ENCODE results near the gene EVX1.

The EVX1 gene

DNA sequence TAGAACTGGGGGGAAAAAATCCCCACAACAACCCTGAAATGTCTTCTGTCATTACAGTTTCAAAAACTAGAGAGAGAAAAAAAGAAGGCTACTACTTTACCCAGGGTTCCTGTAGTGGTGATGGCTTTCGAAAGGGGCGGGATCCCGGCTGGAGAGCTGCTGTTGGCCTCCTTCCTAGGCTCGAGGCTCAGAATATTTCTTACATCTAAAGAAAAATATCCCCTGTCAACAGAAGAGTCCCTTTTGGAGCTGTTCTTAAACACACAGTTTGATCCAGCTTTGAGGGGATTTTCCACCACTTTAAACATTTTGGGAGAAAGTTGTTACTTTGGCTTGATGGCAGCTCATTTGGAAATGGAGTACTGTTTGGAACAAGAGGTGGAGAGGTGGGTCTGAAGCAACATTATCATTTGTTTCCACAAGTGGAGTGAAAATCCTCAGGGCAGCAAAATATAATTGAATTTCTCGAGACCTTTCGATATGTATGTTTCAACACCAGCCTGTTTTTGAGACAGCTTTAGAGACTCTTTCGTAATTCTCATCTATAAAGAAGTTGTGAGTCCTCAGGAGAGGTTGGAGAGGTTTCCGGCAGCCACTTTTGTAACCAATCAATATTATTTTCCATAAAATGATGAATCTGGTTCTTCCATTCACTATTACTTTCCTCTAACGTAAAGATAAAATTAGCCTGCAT lies 47.8 kb upstream of the EVX1 start:
- H3K36me3 ChIP-seq (ENCODE audit: low read length), result no peaks in the 10 kb centered on the region
- no peaks in the 10 kb centered on the region for H4K20me1 ChIP-seq (ENCODE audit: low read depth, low read length)
- TF ChIP-seq, protein P1, sequence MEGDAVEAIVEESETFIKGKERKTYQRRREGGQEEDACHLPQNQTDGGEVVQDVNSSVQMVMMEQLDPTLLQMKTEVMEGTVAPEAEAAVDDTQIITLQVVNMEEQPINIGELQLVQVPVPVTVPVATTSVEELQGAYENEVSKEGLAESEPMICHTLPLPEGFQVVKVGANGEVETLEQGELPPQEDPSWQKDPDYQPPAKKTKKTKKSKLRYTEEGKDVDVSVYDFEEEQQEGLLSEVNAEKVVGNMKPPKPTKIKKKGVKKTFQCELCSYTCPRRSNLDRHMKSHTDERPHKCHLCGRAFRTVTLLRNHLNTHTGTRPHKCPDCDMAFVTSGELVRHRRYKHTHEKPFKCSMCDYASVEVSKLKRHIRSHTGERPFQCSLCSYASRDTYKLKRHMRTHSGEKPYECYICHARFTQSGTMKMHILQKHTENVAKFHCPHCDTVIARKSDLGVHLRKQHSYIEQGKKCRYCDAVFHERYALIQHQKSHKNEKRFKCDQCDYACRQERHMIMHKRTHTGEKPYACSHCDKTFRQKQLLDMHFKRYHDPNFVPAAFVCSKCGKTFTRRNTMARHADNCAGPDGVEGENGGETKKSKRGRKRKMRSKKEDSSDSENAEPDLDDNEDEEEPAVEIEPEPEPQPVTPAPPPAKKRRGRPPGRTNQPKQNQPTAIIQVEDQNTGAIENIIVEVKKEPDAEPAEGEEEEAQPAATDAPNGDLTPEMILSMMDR (IDR thresholded peaks at IDR 0.05; ENCODE audit: insufficient read depth, low read length, poor library complexity, severe bottlenecking), result no peak
- TF ChIP-seq EZH2phosphoT487 (conservative IDR thresholded peaks at IDR 0.05; ENCODE audit: low read length), result no peak
- H3K9ac ChIP-seq (ENCODE audit: low read length), result no peak overlapping the region
- H3F3A ChIP-seq (ENCODE audit: insufficient read depth), result no peaks in the 10 kb centered on the region
- H3K79me2 ChIP-seq (ENCODE audit: insufficient read depth, low read length), result no peaks in the 10 kb centered on the region
- no peaks in the 10 kb centered on the region for H3K27me3 ChIP-seq (ENCODE audit: low read length)
- H2AFZ ChIP-seq (ENCODE audit: low read depth, low read length, severe bottlenecking), result no peak overlapping the region
- no peaks in the 10 kb centered on the region for H3K9me2 ChIP-seq (replicated peaks; ENCODE audit: insufficient read depth, low read length)
- H3K4me3 ChIP-seq (ENCODE audit: insufficient read depth, low read length, poor library complexity, severe bottlenecking), result no peak overlapping the region
- no peak overlapping the region for H3K27ac ChIP-seq (ENCODE audit: low read depth, low read length)
- no peaks in the 10 kb centered on the region for H3K9me3 ChIP-seq (ENCODE audit: insufficient read depth, low read length)
- no peak overlapping the region for H3K4me2 ChIP-seq (ENCODE audit: low read depth, low read length, poor library complexity, severe bottlenecking)

DNA sequence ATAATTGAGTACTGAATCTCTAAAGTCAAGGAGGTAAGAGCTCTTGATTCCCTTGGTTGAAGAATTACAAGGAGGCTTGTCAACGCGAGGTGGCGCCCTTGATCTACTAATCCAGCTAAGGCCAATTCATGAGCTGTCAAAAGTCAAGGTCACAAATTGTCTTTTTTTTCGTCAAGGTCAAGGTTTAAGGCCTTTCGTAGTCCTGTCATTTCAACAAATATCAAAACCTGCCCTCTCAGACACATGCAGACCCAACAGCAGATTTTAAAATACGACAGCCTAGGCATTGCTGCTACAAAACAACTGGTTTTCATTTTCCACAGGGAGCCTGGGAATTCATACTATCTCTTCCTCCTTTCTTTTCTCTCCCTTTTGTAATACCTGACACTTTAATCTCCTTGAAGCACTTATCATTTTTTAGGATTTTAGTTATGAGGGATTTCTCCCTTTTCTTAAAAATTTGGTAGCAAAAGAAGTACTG lies 46.3 kb upstream of the EVX1 start:
- Histone ChIP-seq H3K79me2 (ENCODE audit: insufficient read depth, low read length) (no peaks in the 10 kb centered on the region), H3K4me3 (ENCODE audit: insufficient read depth, low read length, poor library complexity, severe bottlenecking) (no peak overlapping the region), H3K9ac (ENCODE audit: low read length) (no peak overlapping the region), H3K9me2 (replicated peaks; ENCODE audit: insufficient read depth, low read length) (no peaks in the 10 kb centered on the region), H3F3A (ENCODE audit: insufficient read depth) (no peaks in the 10 kb centered on the region), H4K20me1 (ENCODE audit: low read depth, low read length) (no peaks in the 10 kb centered on the region), H2AFZ (ENCODE audit: low read depth, low read length, severe bottlenecking) (no peak overlapping the region), H3K36me3 (ENCODE audit: low read length) (no peaks in the 10 kb centered on the region), H3K27me3 (ENCODE audit: low read length) (no peaks in the 10 kb centered on the region), H3K4me2 (ENCODE audit: low read depth, low read length, poor library complexity, severe bottlenecking) (no peak overlapping the region), H3K9me3 (ENCODE audit: insufficient read depth, low read length) (no peaks in the 10 kb centered on the region), H3K27ac (ENCODE audit: low read depth, low read length) (no peak overlapping the region)
- TF ChIP-seq EZH2phosphoT487 (conservative IDR thresholded peaks at IDR 0.05; ENCODE audit: low read length), result no peak
- TF ChIP-seq, protein P1 (IDR thresholded peaks at IDR 0.05; ENCODE audit: insufficient read depth, low read length, poor library complexity, severe bottlenecking), result peak; percentile 90

DNA sequence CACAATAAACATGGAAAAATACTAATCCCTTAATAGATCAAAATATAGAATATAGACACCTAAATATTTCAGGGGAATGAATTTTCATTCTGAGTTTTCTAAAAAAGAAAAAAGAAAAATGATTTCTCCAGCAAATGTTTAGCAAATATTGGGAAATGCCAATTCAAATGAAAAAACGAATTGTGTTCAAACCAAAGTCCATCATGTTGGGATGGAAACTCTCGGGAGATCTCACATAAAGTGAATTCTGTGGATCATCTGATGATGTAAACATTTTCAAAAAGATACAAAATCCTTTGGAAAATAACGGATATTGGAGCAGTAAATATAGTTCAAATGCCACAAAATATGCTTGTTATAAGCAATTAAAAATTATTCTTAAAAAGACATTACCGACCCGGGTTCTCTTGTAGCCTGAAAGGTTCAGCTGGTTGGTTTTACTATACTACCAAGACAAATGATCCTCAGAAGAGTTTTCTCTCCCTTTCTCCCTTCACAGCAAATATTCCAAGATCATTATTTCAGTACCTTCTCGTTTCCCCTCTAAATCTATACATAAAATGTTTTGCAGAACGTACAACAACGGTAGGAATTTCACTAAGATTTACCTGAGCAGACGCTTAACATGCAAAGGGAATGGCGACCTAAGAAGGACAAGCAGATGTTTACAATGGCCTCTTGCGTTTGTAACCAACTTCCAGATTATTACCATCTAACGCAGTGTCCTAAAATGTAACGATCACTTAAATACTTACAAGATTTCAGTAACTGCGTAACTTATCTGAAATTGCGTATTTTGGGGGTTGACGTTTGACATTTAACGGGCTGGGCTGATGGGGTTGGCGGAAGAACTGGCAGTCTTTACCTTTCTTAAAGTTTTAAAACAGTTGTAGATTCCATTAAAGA lies 45.2 kb upstream of the EVX1 start:
- Histone ChIP-seq H3K4me3 (ENCODE audit: insufficient read depth, low read length, poor library complexity, severe bottlenecking) (no peak overlapping the region), H4K20me1 (ENCODE audit: low read depth, low read length) (no peaks in the 10 kb centered on the region), H3K36me3 (ENCODE audit: low read length) (no peaks in the 10 kb centered on the region), H3K27ac (ENCODE audit: low read depth, low read length) (no peak overlapping the region), H3K4me2 (ENCODE audit: low read depth, low read length, poor library complexity, severe bottlenecking) (no peak overlapping the region), H3K79me2 (ENCODE audit: insufficient read depth, low read length) (no peaks in the 10 kb centered on the region), H3K9ac (ENCODE audit: low read length) (no peak overlapping the region), H3K27me3 (ENCODE audit: low read length) (no peaks in the 10 kb centered on the region), H3K9me2 (replicated peaks; ENCODE audit: insufficient read depth, low read length) (no peaks in the 10 kb centered on the region), H3K9me3 (ENCODE audit: insufficient read depth, low read length) (no peaks in the 10 kb centered on the region), H3F3A (ENCODE audit: insufficient read depth) (no peaks in the 10 kb centered on the region), H2AFZ (ENCODE audit: low read depth, low read length, severe bottlenecking) (no peak overlapping the region)
- TF ChIP-seq, protein P1 (IDR thresholded peaks at IDR 0.05; ENCODE audit: insufficient read depth, low read length, poor library complexity, severe bottlenecking), result no peak
- TF ChIP-seq EZH2phosphoT487 (conservative IDR thresholded peaks at IDR 0.05; ENCODE audit: low read length), result no peak
